SU-DHL-6 (cell line): Measurements from ENCODE around the gene PRR23A.

ENCODE experiments used
- H2AFZ ChIP-seq: fragments of 200-600 bp; sonication (generic); 2 replicates; pipeline ENCODE4 v1.6.1; 2014; ENCODE audit warnings: low read depth, mild to moderate bottlenecking, moderate library complexity, mixed read lengths, antibody characterized with exemption, low read length; ENCODE audit not compliant: severe bottlenecking
- H3F3A ChIP-seq: fragments of 200-600 bp; shearing (Covaris generic); 2 replicates; pipeline ENCODE4 v1.6.0; 2016; ENCODE audit warnings: antibody characterized with exemption, mild to moderate bottlenecking; ENCODE audit not compliant: insufficient read depth
- H3K27ac ChIP-seq: fragments of 200-600 bp; sonication (generic); 2 replicates; pipeline ENCODE4 v1.5.1; 2016; ENCODE audit warnings: low read depth, mild to moderate bottlenecking, low read length, moderate library complexity, mixed read lengths
- H3K27me3 ChIP-seq: fragments of 200-600 bp; sonication (generic), shearing (Covaris generic); 2 replicates; pipeline ENCODE4 v1.6.0; 2014; ENCODE audit warnings: mild to moderate bottlenecking, low read length
- H3K36me3 ChIP-seq: fragments of 200-600 bp; sonication (generic); 2 replicates; pipeline ENCODE4 v1.6.1; 2014; ENCODE audit warnings: mild to moderate bottlenecking, low read length, mixed read lengths
- H3K4me2 ChIP-seq: fragments of 300-600, 200-600 bp; shearing (Covaris generic), sonication (generic); 2 replicates; pipeline ENCODE4 v1.6.0; 2014; ENCODE audit warnings: low read length, low read depth, mild to moderate bottlenecking; ENCODE audit not compliant: poor library complexity, severe bottlenecking
- H3K4me3 ChIP-seq: fragments of 200-600 bp; sonication (generic); 2 replicates; pipeline ENCODE4 v1.5.1; 2014; ENCODE audit warnings: antibody characterized with exemption, low read length, mild to moderate bottlenecking, mixed read lengths; ENCODE audit not compliant: insufficient read depth, poor library complexity, severe bottlenecking
- H3K79me2 ChIP-seq: fragments of 200-600 bp; sonication (generic); 2 replicates; pipeline ENCODE4 v1.6.1; 2014; ENCODE audit warnings: mild to moderate bottlenecking, low read length, moderate library complexity; ENCODE audit not compliant: insufficient read depth
- H3K9ac ChIP-seq: fragments of 200-600 bp; sonication (generic); 2 replicates; pipeline ENCODE4 v1.7.0; 2014; ENCODE audit warnings: mild to moderate bottlenecking, low read length
- H3K9me2 ChIP-seq: fragments of 200-600 bp; sonication (generic); replicated peaks from 2 replicates; pipeline ENCODE4 v1.6.1; 2014; ENCODE audit warnings: low read length; ENCODE audit not compliant: insufficient read depth
- H3K9me3 ChIP-seq: fragments of 200-600 bp; sonication (generic); 2 replicates; pipeline ENCODE4 v1.6.1; 2014; ENCODE audit warnings: low read length, mixed read lengths; ENCODE audit not compliant: insufficient read depth
- H4K20me1 ChIP-seq: fragments of 200-600 bp; sonication (generic); 2 replicates; pipeline ENCODE4 v1.6.1; 2014; ENCODE audit warnings: low read depth, mild to moderate bottlenecking, antibody characterized with exemption, low read length, moderate library complexity, mixed read lengths
- EZH2phosphoT487 ChIP-seq: fragments of 200-600 bp; sonication (generic), shearing (Covaris generic); conservative IDR thresholded peaks from 2 replicates; pipeline ENCODE4 v1.6.1; 2018; ENCODE audit warnings: mild to moderate bottlenecking, antibody characterized with exemption, low read length, moderate library complexity, mixed read lengths
- TF ChIP-seq, protein P1 (sequence below): fragments of 200-600 bp; sonication (generic); IDR thresholded peaks from one replicate; pipeline ENCODE4 v1.5.1; 2017; ENCODE audit warnings: antibody characterized with exemption, mild to moderate bottlenecking, low read length, moderate library complexity; ENCODE audit not compliant: insufficient read depth, poor library complexity, severe bottlenecking

PRR23A gene

DNA sequence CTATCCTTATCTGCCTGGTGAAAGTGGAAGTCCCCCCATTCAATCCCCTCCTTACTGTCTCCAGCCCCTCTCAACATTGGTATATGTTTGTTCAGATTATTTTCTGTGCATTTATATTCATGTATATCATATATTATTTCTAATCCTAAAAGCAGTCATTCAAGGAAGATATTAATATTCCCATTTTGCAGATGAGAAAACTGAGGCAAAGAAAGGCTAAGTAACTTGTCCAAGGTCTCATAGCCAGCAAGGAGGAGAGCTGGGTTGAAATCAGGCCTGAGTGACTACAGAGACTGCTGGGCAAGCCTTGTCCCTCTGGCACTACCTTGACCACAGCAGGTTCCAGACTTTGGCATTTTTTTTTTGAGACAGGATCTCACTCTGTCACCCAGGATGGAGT lies 30.0 kb downstream of the PRR23A start:
- Histone ChIP-seq H3K4me2 (no peak overlapping the region), H3K27me3 (no peaks in the 10 kb centered on the region), H3K79me2 (no peaks in the 10 kb centered on the region), H3K27ac (no peak overlapping the region), H3K9ac (no peak overlapping the region), H3K9me2 (no peaks in the 10 kb centered on the region), H4K20me1 (no peaks in the 10 kb centered on the region), H3K4me3 (no peak overlapping the region), H2AFZ (no peak overlapping the region), H3F3A (no peaks in the 10 kb centered on the region), H3K9me3 (no peaks in the 10 kb centered on the region), H3K36me3 (no peaks in the 10 kb centered on the region)
- no peak for TF ChIP-seq EZH2phosphoT487
- TF ChIP-seq, protein P1, sequence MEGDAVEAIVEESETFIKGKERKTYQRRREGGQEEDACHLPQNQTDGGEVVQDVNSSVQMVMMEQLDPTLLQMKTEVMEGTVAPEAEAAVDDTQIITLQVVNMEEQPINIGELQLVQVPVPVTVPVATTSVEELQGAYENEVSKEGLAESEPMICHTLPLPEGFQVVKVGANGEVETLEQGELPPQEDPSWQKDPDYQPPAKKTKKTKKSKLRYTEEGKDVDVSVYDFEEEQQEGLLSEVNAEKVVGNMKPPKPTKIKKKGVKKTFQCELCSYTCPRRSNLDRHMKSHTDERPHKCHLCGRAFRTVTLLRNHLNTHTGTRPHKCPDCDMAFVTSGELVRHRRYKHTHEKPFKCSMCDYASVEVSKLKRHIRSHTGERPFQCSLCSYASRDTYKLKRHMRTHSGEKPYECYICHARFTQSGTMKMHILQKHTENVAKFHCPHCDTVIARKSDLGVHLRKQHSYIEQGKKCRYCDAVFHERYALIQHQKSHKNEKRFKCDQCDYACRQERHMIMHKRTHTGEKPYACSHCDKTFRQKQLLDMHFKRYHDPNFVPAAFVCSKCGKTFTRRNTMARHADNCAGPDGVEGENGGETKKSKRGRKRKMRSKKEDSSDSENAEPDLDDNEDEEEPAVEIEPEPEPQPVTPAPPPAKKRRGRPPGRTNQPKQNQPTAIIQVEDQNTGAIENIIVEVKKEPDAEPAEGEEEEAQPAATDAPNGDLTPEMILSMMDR, result no peak

DNA sequence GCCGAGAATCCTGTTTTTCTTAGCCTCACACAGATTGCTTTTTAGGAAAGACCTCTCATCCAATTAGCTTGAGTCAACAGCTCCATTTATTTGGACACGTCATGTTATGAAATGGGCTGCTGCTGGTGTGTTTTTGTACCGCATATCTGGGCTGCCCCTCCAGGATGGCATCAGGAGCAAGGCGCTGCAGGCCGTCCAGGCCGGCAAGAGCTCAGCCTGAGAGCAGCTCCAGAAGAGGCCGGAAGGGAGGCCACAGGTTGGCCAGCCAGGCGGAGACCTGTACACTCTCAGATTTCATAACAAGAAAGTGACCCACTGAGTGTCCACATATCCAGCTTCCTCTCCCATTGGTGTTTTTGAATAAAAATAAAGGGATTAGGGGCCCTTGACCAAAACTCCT lies 30.7 kb downstream of the PRR23A start:
- Histone ChIP-seq H3K9me2 (no peaks in the 10 kb centered on the region), H4K20me1 (no peaks in the 10 kb centered on the region), H3K4me2 (no peak overlapping the region), H3K9me3 (no peaks in the 10 kb centered on the region), H3K4me3 (no peak overlapping the region), H3F3A (no peaks in the 10 kb centered on the region), H3K36me3 (no peaks in the 10 kb centered on the region), H3K79me2 (no peaks in the 10 kb centered on the region), H3K27me3 (no peaks in the 10 kb centered on the region), H2AFZ (no peak overlapping the region), H3K9ac (no peak overlapping the region), H3K27ac (no peak overlapping the region)
- TF ChIP-seq, protein P1, result no peak
- TF ChIP-seq EZH2phosphoT487, result no peak

DNA sequence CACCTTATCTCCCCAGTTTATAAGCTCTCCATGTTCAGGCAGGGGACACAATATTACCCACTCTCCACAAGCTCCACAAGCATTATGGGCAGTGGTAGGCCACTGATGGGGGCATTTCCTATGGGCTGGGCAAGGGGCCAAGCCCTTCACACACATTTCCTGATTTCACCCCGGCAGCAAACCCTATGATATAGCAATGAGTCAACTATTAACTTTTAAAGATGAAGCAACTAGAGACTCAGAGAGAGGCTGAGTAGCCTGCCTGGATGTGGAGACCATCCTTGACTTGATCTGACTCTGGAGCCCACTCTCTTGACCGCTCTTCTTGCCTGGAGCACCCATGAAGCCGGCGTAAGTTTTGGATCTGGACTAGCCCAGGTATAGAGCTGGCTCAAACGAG lies 31.6 kb downstream of the PRR23A start:
- no peaks in the 10 kb centered on the region for H3F3A ChIP-seq
- no peaks in the 10 kb centered on the region for H3K79me2 ChIP-seq
- H3K9me2 ChIP-seq, result no peaks in the 10 kb centered on the region
- no peaks in the 10 kb centered on the region for H3K9me3 ChIP-seq
- no peak overlapping the region for H3K9ac ChIP-seq
- H3K4me2 ChIP-seq, result no peak overlapping the region
- no peaks in the 10 kb centered on the region for H4K20me1 ChIP-seq
- TF ChIP-seq, protein P1, result no peak
- no peak for TF ChIP-seq EZH2phosphoT487
- no peak overlapping the region for H3K27ac ChIP-seq
- H3K4me3 ChIP-seq, result no peak overlapping the region
- H3K36me3 ChIP-seq, result no peaks in the 10 kb centered on the region
- H3K27me3 ChIP-seq, result no peaks in the 10 kb centered on the region
- no peak overlapping the region for H2AFZ ChIP-seq
